ENCODE data around the gene PCARE.
"Not testable (repeated sequence)": the region's sequence is repeated elsewhere in the genome, so short reads cannot be mapped to it uniquely, and the experiment has no call there.

The PCARE gene

GRCh38 chr2:29074411-29074810 lies at the start of gene PCARE:
TSS of gene PCARE (minus strand) at chr2:29074523. CDS start at chr2:29074261, 262 bp downstream.
- DNase-seq = no peak

- no peak for DNase-seq
Observed at GRCh38 chr2:29123617-29124349, 49.5 kb upstream of the PCARE start.

- no peak for DNase-seq
Observed at GRCh38 chr2:29120846-29121245, 46.5 kb upstream of the PCARE start.

- no peak for DNase-seq
Observed at GRCh38 chr2:29119211-29119610, 44.9 kb upstream of the PCARE start.

GRCh38 chr2:29117636-29118303 lies 43.4 kb upstream of the PCARE start:
- no peak for DNase-seq

- no peak for DNase-seq
Observed at GRCh38 chr2:29115797-29116781, 41.8 kb upstream of the PCARE start.

- no peak for DNase-seq
Observed at GRCh38 chr2:29114946-29115609, 40.8 kb upstream of the PCARE start, which contains the start of gene CLIP4. TSS of gene CLIP4 (plus strand) at chr2:29115415. CDS start at chr2:29121389, 5,974 bp downstream.

- no peak for DNase-seq
Observed at GRCh38 chr2:29114586-29114945, 40.2 kb upstream of the PCARE start.

GRCh38 chr2:29113891-29114321 lies 39.6 kb upstream of the PCARE start:
- no peak for DNase-seq

- DNase-seq = no peak
Observed at GRCh38 chr2:29113027-29113686, 38.8 kb upstream of the PCARE start.

- no peak for DNase-seq
Observed at GRCh38 chr2:29112379-29112778, 38.1 kb upstream of the PCARE start.

- DNase-seq = no peak
Observed at GRCh38 chr2:29110916-29111535, 36.7 kb upstream of the PCARE start.

- DNase-seq = no peak
Observed at GRCh38 chr2:29109246-29109645, 34.9 kb upstream of the PCARE start.

GRCh38 chr2:29108225-29108624 lies 33.9 kb upstream of the PCARE start:
- no peak for DNase-seq

GRCh38 chr2:29107547-29107946 lies 33.2 kb upstream of the PCARE start:
- DNase-seq = not testable (repeated sequence)

GRCh38 chr2:29106980-29107388 lies 32.7 kb upstream of the PCARE start:
- DNase-seq = no peak

- no peak for DNase-seq
Observed at GRCh38 chr2:29106256-29106655, 31.9 kb upstream of the PCARE start.

- no peak for DNase-seq
Observed at GRCh38 chr2:29105375-29105774, 31.1 kb upstream of the PCARE start.

GRCh38 chr2:29104688-29105087 lies 30.4 kb upstream of the PCARE start:
- no peak for DNase-seq

GRCh38 chr2:29100564-29100963 lies 26.2 kb upstream of the PCARE start:
- no peak for DNase-seq

GRCh38 chr2:29097569-29097968 lies 23.2 kb upstream of the PCARE start:
- no peak for DNase-seq

- DNase-seq = no peak
Observed at GRCh38 chr2:29096969-29097368, 22.6 kb upstream of the PCARE start.
